Thoracic aorta endothelial cell (primary cell): ENCODE data around the gene OR14A2. TPM values are rescaled to one million over a fixed set of nuclear protein-coding genes. Genes with fewer than 3 reads are reported as not detected.

Experiments
- total RNA-seq: library from RNA; depleted of rRNA; stranded (reverse); fragments of >200 nt; gene quantifications from 2 replicates; pipeline ENCODE4 v1.2.3, GENCODE V29; 2012

OR14A2 gene
- total RNA-seq: not detected in 2 replicates

GRCh38 chr1:247748041-247748440, at the start of gene OR14A2:
OR14A2 (minus strand) TSS chr1:247748141.

GRCh38 chr1:247760456-247760855, 12.5 kb upstream of the OR14A2 start, which contains the start of gene OR1C1:
OR1C1 (minus strand) TSS chr1:247760556; CDS start chr1:247758406, 2,150 bp downstream.

GRCh38 chr1:247738315-247738714, 9.6 kb downstream of the OR14A2 start, which contains the start of gene OR14K1:
OR14K1 (plus strand) TSS chr1:247738615; CDS start chr1:247738615, 0 bp downstream.

GRCh38 chr1:247716546-247716945, 31.4 kb downstream of the OR14A2 start, which contains the start of gene OR6F1:
OR6F1 (minus strand) TSS chr1:247716646; CDS start chr1:247712755, 3,891 bp downstream.

GRCh38 chr1:247679639-247680038, 68.3 kb downstream of the OR14A2 start, which contains the start of gene OR13G1:
OR13G1 (minus strand) TSS chr1:247679739; CDS start chr1:247673041, 6,698 bp downstream.

Other genes with a start within 250 kb of the OR14A2 start
- not detected in 2 replicates for gene OR2C3, start 211.7 kb downstream of the OR14A2 start, total RNA-seq
- gene GCSAML, start 199.0 kb downstream of the OR14A2 start, total RNA-seq: not detected in 2 replicates
- not detected in 2 replicates for gene OR2G2, start 159.8 kb downstream of the OR14A2 start, total RNA-seq
- not detected in 2 replicates for gene OR2G3, start 142.6 kb downstream of the OR14A2 start, total RNA-seq
- gene OR13G1, start 68.4 kb downstream of the OR14A2 start, total RNA-seq: not detected in 2 replicates
- gene OR6F1, start 31.5 kb downstream of the OR14A2 start, total RNA-seq: not detected in 2 replicates
- gene OR14K1, start 9.5 kb downstream of the OR14A2 start, total RNA-seq: not detected in 2 replicates
- gene OR1C1, start 12.4 kb upstream of the OR14A2 start, total RNA-seq: not detected in 2 replicates
- gene OR14A16, start 76.0 kb upstream of the OR14A2 start, total RNA-seq: not detected in 2 replicates
- gene OR11L1, start 93.8 kb upstream of the OR14A2 start, total RNA-seq: not detected in 2 replicates
- 0.40 and 0.43 TPM in 2 replicates for gene TRIM58, start 109.0 kb upstream of the OR14A2 start, total RNA-seq
- not detected in 2 replicates for gene OR2W3, start 147.4 kb upstream of the OR14A2 start, total RNA-seq
- not detected in 2 replicates for gene OR2T8, start 172.1 kb upstream of the OR14A2 start, total RNA-seq
- not detected in 2 replicates for gene OR2AJ1, start 176.7 kb upstream of the OR14A2 start, total RNA-seq
- gene OR2L8, start 200.7 kb upstream of the OR14A2 start, total RNA-seq: not detected in 2 replicates
- not detected in 2 replicates for gene OR2AK2, start 217.1 kb upstream of the OR14A2 start, total RNA-seq